PC-3 (cell line): ENCODE results near the gene MIB2. TPM values are rescaled to one million over a fixed set of nuclear protein-coding genes. Genes with fewer than 3 reads are reported as not detected.

Source experiments
- ATAC-seq: fragments of 200-7000 bp; cut with Tn5 transposase; 2 replicates; pipeline ENCODE4 v1.9.1; 2020; ENCODE audit warnings: mild to moderate bottlenecking, moderate library complexity
- BruUV-seq: library from RNA; stranded (reverse); fragments of 400-500 nt; replicated peaks from 2 replicates; lab custom pipeline; 2021; lab: Mats Ljungman, UMichigan
- CTCF ChIA-PET: fragments of 300-600 bp; sonication (Branson Sonifier 250); formaldehyde crosslinking; loops from one replicate; lab custom pipeline; 2022; ENCODE audit warnings: antibody characterized with exemption; lab: Charles Lee
- POLR2A ChIA-PET: fragments of 300-600 bp; sonication (Branson Sonifier 250); formaldehyde crosslinking; loops from one replicate; lab custom pipeline; 2022; ENCODE audit warnings: antibody characterized with exemption; ENCODE audit not compliant: unreplicated experiment; lab: Charles Lee
- DNase-seq: peaks from one replicate; pipeline ENCODE4 v3.0.0-alpha.2; 2015
- H2AFZ ChIP-seq: fragments of 300-600 bp; sonication (generic); 2 replicates; pipeline ENCODE4 v1.6.0; 2016; ENCODE audit warnings: antibody characterized with exemption, low read length
- H3F3A ChIP-seq: fragments of 300-600 bp; sonication (generic); one replicate; pipeline ENCODE4 v1.6.0; 2017; ENCODE audit warnings: antibody characterized with exemption, low read length, control low read depth, mild to moderate bottlenecking; ENCODE audit not compliant: unreplicated experiment
- H3K27ac ChIP-seq: fragments of 300-600 bp; sonication (generic); 2 replicates; pipeline ENCODE4 v1.5.1; 2016; ENCODE audit warnings: mild to moderate bottlenecking, low read length
- H3K27me3 ChIP-seq: fragments of 300-600 bp; sonication (generic); 2 replicates; pipeline ENCODE4 v1.6.1; 2016; ENCODE audit warnings: low read length, mixed read lengths
- H3K36me3 ChIP-seq: fragments of 300-600 bp; sonication (generic); 2 replicates; pipeline ENCODE4 v1.6.1; 2016; ENCODE audit warnings: low read depth, mixed run types, low read length, mixed read lengths
- H3K4me1 ChIP-seq: fragments of 300-600 bp; sonication (generic); 2 replicates; pipeline ENCODE4 v1.5.1; 2016; ENCODE audit warnings: low read length; ENCODE audit not compliant: insufficient read depth
- H3K4me2 ChIP-seq: fragments of 300-600 bp; sonication (generic); 2 replicates; pipeline ENCODE4 v1.6.0; 2016; ENCODE audit warnings: low read length
- H3K4me3 ChIP-seq: fragments of 300-600 bp; sonication (generic); 2 replicates; pipeline ENCODE4 v1.5.1; 2016; ENCODE audit warnings: mild to moderate bottlenecking, low read length, mixed read lengths
- H3K79me2 ChIP-seq: fragments of 300-600 bp; sonication (generic); 2 replicates; pipeline ENCODE4 v1.6.1; 2017; ENCODE audit warnings: low read length, mixed read lengths
- H3K9ac ChIP-seq: fragments of 300-600 bp; sonication (generic); 2 replicates; pipeline ENCODE4 v1.6.0; 2016; ENCODE audit warnings: mild to moderate bottlenecking, low read length
- H3K9me2 ChIP-seq: fragments of 300-600 bp; sonication (generic); replicated peaks from 2 replicates; pipeline ENCODE4 v1.6.1; 2016; ENCODE audit warnings: mixed run types, low read length, mixed read lengths
- H3K9me3 ChIP-seq: fragments of 300-600 bp; sonication (generic); 2 replicates; pipeline ENCODE4 v1.6.1; 2016; ENCODE audit warnings: low read length, mixed read lengths
- H4K20me1 ChIP-seq: fragments of 300-600 bp; sonication (generic); 2 replicates; pipeline ENCODE4 v1.6.1; 2016; ENCODE audit warnings: low read length, mixed read lengths
- CTCF ChIP-seq: fragments of 300-600 bp; sonication (generic); conservative IDR thresholded peaks from 2 replicates; pipeline ENCODE4 v1.5.1; 2017; ENCODE audit warnings: antibody characterized with exemption, low read depth, mild to moderate bottlenecking, low read length
- EZH2 ChIP-seq: fragments of 300-600 bp; sonication (generic); IDR thresholded peaks from one replicate; pipeline ENCODE4 v1.6.1; 2017; ENCODE audit warnings: antibody characterized with exemption, mild to moderate bottlenecking, low read length; ENCODE audit not compliant: unreplicated experiment
- EZH2phosphoT487 ChIP-seq: fragments of 300-600 bp; sonication (generic); IDR thresholded peaks from 2 replicates; pipeline ENCODE4 v1.6.1; 2018; ENCODE audit warnings: mild to moderate bottlenecking, antibody characterized with exemption, low read length, borderline replicate concordance
- intact Hi-C: fragments of 100-400 bp; cut with micrococcal nuclease; formaldehyde crosslinking; loops from 2 replicates; pipeline ENCODE4 v1.9.0; 2023
- total RNA-seq: library from RNA; depleted of rRNA; stranded (reverse); fragments of >200 nt; gene quantifications from 2 replicates; pipeline ENCODE4 v1.2.3, GENCODE V29; 2014

The MIB2 gene
- total RNA-seq, 1 experiment from 2014 or later, result 164 TPM

- intact Hi-C loops, result no loop called here
- Histone ChIP-seq H3K9me3 (no peaks in the 10 kb centered on the region), H2AFZ (no peak overlapping the region), H3K27ac (no peak overlapping the region), H3K36me3 (no peaks in the 10 kb centered on the region), H3K9ac (no peak overlapping the region), H4K20me1 (no peaks in the 10 kb centered on the region), H3F3A (no peaks in the 10 kb centered on the region), H3K9me2 (no peaks in the 10 kb centered on the region), H3K4me3 (no peak overlapping the region), H3K4me1 (peaks cover 5% of the 10 kb centered on the region), H3K79me2 (no peaks in the 10 kb centered on the region), H3K4me2 (peak overlapping the region; percentile 60), H3K27me3 (peaks cover 4% of the 10 kb centered on the region; the same call in 1 of the 2 replicates)
- BruUV-seq, result no TSS peak
- TF ChIP-seq CTCF, result peak; percentile 55
- no peak for TF ChIP-seq EZH2phosphoT487
- ATAC-seq (peak; percentile 56), DNase-seq (peak; percentile 55)
- ChIA-PET CTCF (no interaction called here), POLR2A (interaction anchor here (0.6 kb wide), 1 partner anchor 252 kb away, joined by 4 read pairs; no protein-coding TSS in a partner anchor)
These were observed 17.9 kb upstream of the MIB2 start for GRCh38 chr1:1597275-1597930.

GRCh38 chr1:1598051-1598719 is 17.1 kb upstream of the MIB2 start:
- Histone ChIP-seq H3K4me1 (peaks cover 5% of the 10 kb centered on the region), H3K79me2 (no peaks in the 10 kb centered on the region), H3K4me3 (no peak overlapping the region), H3K9me3 (no peaks in the 10 kb centered on the region), H3K9ac (no peak overlapping the region), H4K20me1 (no peaks in the 10 kb centered on the region), H3K27me3 (peaks cover 4% of the 10 kb centered on the region; the same call in 1 of the 2 replicates), H2AFZ (no peak overlapping the region), H3F3A (no peaks in the 10 kb centered on the region), H3K36me3 (no peaks in the 10 kb centered on the region), H3K9me2 (no peaks in the 10 kb centered on the region), H3K4me2 (peak overlapping the region; percentile 60; the same call in 1 of the 2 replicates), H3K27ac (no peak overlapping the region)
- BruUV-seq, result TSS peak; percentile 35
- ChIA-PET CTCF (no interaction called here), POLR2A (no interaction called here)
- intact Hi-C loops, result no loop called here
- ATAC-seq, result no peak
- TF ChIP-seq EZH2, result no peak
- 0 out of 2 replicates have a peak, but pooled peaks have one; percentile 5 for TF ChIP-seq CTCF
- no peak for DNase-seq

- H3K79me2 ChIP-seq, result no peaks in the 10 kb centered on the region
- DNase-seq, result no peak
- no peak overlapping the region for H3K27ac ChIP-seq
- no peaks in the 10 kb centered on the region for H3K9me3 ChIP-seq
- H3K9me2 ChIP-seq, result no peaks in the 10 kb centered on the region
- H3K36me3 ChIP-seq, result no peaks in the 10 kb centered on the region
- H4K20me1 ChIP-seq, result no peaks in the 10 kb centered on the region
- ATAC-seq, result no peak
- CTCF ChIA-PET, result no interaction called here
- H3K27me3 ChIP-seq, result peaks cover 4% of the 10 kb centered on the region; the same call in 1 of the 2 replicates
- POLR2A ChIA-PET, result no interaction called here
- intact Hi-C loops, result no loop called here
- TF ChIP-seq EZH2 (no peak), CTCF (no peak), EZH2phosphoT487 (no peak)
- H3F3A ChIP-seq, result no peaks in the 10 kb centered on the region
- no TSS peak for BruUV-seq
- H3K4me1 ChIP-seq, result peaks cover 5% of the 10 kb centered on the region
- H2AFZ ChIP-seq, result no peak overlapping the region
- H3K9ac ChIP-seq, result no peak overlapping the region
- no peak overlapping the region for H3K4me3 ChIP-seq
- H3K4me2 ChIP-seq, result no peak overlapping the region
These were observed 16.6 kb upstream of the MIB2 start for GRCh38 chr1:1598720-1599029.
